SU-DHL-6 (cell line): Measurements from ENCODE around the gene NUDT3.

Experiments
- H2AFZ ChIP-seq: fragments of 200-600 bp; sonication (generic); 2 replicates; pipeline ENCODE4 v1.6.1; 2014; ENCODE audit warnings: low read depth, mild to moderate bottlenecking, moderate library complexity, mixed read lengths, antibody characterized with exemption, low read length; ENCODE audit not compliant: severe bottlenecking
- H3F3A ChIP-seq: fragments of 200-600 bp; shearing (Covaris generic); 2 replicates; pipeline ENCODE4 v1.6.0; 2016; ENCODE audit warnings: antibody characterized with exemption, mild to moderate bottlenecking; ENCODE audit not compliant: insufficient read depth
- H3K27ac ChIP-seq: fragments of 200-600 bp; sonication (generic); 2 replicates; pipeline ENCODE4 v1.5.1; 2016; ENCODE audit warnings: low read depth, mild to moderate bottlenecking, low read length, moderate library complexity, mixed read lengths
- H3K27me3 ChIP-seq: fragments of 200-600 bp; sonication (generic), shearing (Covaris generic); 2 replicates; pipeline ENCODE4 v1.6.0; 2014; ENCODE audit warnings: mild to moderate bottlenecking, low read length
- H3K36me3 ChIP-seq: fragments of 200-600 bp; sonication (generic); 2 replicates; pipeline ENCODE4 v1.6.1; 2014; ENCODE audit warnings: mild to moderate bottlenecking, low read length, mixed read lengths
- H3K4me2 ChIP-seq: fragments of 300-600, 200-600 bp; shearing (Covaris generic), sonication (generic); 2 replicates; pipeline ENCODE4 v1.6.0; 2014; ENCODE audit warnings: low read length, low read depth, mild to moderate bottlenecking; ENCODE audit not compliant: poor library complexity, severe bottlenecking
- H3K4me3 ChIP-seq: fragments of 200-600 bp; sonication (generic); 2 replicates; pipeline ENCODE4 v1.5.1; 2014; ENCODE audit warnings: antibody characterized with exemption, low read length, mild to moderate bottlenecking, mixed read lengths; ENCODE audit not compliant: insufficient read depth, poor library complexity, severe bottlenecking
- H3K79me2 ChIP-seq: fragments of 200-600 bp; sonication (generic); 2 replicates; pipeline ENCODE4 v1.6.1; 2014; ENCODE audit warnings: mild to moderate bottlenecking, low read length, moderate library complexity; ENCODE audit not compliant: insufficient read depth
- H3K9ac ChIP-seq: fragments of 200-600 bp; sonication (generic); 2 replicates; pipeline ENCODE4 v1.7.0; 2014; ENCODE audit warnings: mild to moderate bottlenecking, low read length
- H3K9me2 ChIP-seq: fragments of 200-600 bp; sonication (generic); replicated peaks from 2 replicates; pipeline ENCODE4 v1.6.1; 2014; ENCODE audit warnings: low read length; ENCODE audit not compliant: insufficient read depth
- H3K9me3 ChIP-seq: fragments of 200-600 bp; sonication (generic); 2 replicates; pipeline ENCODE4 v1.6.1; 2014; ENCODE audit warnings: low read length, mixed read lengths; ENCODE audit not compliant: insufficient read depth
- H4K20me1 ChIP-seq: fragments of 200-600 bp; sonication (generic); 2 replicates; pipeline ENCODE4 v1.6.1; 2014; ENCODE audit warnings: low read depth, mild to moderate bottlenecking, antibody characterized with exemption, low read length, moderate library complexity, mixed read lengths
- CTCF ChIP-seq: fragments of 200-600 bp; sonication (generic); IDR thresholded peaks from one replicate; pipeline ENCODE4 v1.5.1; 2017; ENCODE audit warnings: antibody characterized with exemption, mild to moderate bottlenecking, low read length, moderate library complexity; ENCODE audit not compliant: insufficient read depth, poor library complexity, severe bottlenecking
- EZH2phosphoT487 ChIP-seq: fragments of 200-600 bp; sonication (generic), shearing (Covaris generic); conservative IDR thresholded peaks from 2 replicates; pipeline ENCODE4 v1.6.1; 2018; ENCODE audit warnings: mild to moderate bottlenecking, antibody characterized with exemption, low read length, moderate library complexity, mixed read lengths

NUDT3 gene

GRCh38 chr6:34243901-34244884 lies 148.3 kb downstream of the NUDT3 start:
- Histone ChIP-seq H3K4me2 (no peak overlapping the region), H3F3A (peaks cover 83% of the 10 kb centered on the region)

GRCh38 chr6:34243131-34243771 lies 149.2 kb downstream of the NUDT3 start:
- H3K9me2 ChIP-seq: no peaks in the 10 kb centered on the region
- H2AFZ ChIP-seq: no peak overlapping the region
- H4K20me1 ChIP-seq: peaks cover 25% of the 10 kb centered on the region
- no peak overlapping the region for H3K4me2 ChIP-seq
- H3K27me3 ChIP-seq: no peaks in the 10 kb centered on the region
- TF ChIP-seq CTCF: no peak
- no peak for TF ChIP-seq EZH2phosphoT487
- H3K9ac ChIP-seq: no peak overlapping the region
- H3K79me2 ChIP-seq: peaks cover 46% of the 10 kb centered on the region
- H3K4me3 ChIP-seq: no peak overlapping the region
- no peaks in the 10 kb centered on the region for H3K9me3 ChIP-seq
- H3K27ac ChIP-seq: peak overlapping the region; percentile 4; the same call in 1 of the 2 replicates
- H3F3A ChIP-seq: peaks cover 90% of the 10 kb centered on the region
- peaks cover 28% of the 10 kb centered on the region for H3K36me3 ChIP-seq

More at GRCh38 chr6:34243901-34244884, 148.3 kb downstream of the NUDT3 start:
- no peak overlapping the region for H3K4me3 ChIP-seq
- peaks cover 22% of the 10 kb centered on the region for H4K20me1 ChIP-seq
- H3K36me3 ChIP-seq: peaks cover 24% of the 10 kb centered on the region
- no peak overlapping the region for H2AFZ ChIP-seq
- H3K9ac ChIP-seq: no peak overlapping the region
- H3K27ac ChIP-seq: peak overlapping the region; percentile 16
- no peaks in the 10 kb centered on the region for H3K27me3 ChIP-seq
- TF ChIP-seq CTCF (peak; percentile 38), EZH2phosphoT487 (no peak)
- H3K79me2 ChIP-seq: peaks cover 36% of the 10 kb centered on the region
- H3K9me3 ChIP-seq: no peaks in the 10 kb centered on the region
- no peaks in the 10 kb centered on the region for H3K9me2 ChIP-seq

GRCh38 chr6:34242252-34243130 lies 150.0 kb downstream of the NUDT3 start:
- Histone ChIP-seq H3F3A (peaks cover 84% of the 10 kb centered on the region), H3K36me3 (peaks cover 28% of the 10 kb centered on the region), H4K20me1 (peaks cover 25% of the 10 kb centered on the region), H2AFZ (no peak overlapping the region), H3K9me3 (no peaks in the 10 kb centered on the region), H3K4me3 (no peak overlapping the region), H3K79me2 (peaks cover 53% of the 10 kb centered on the region), H3K9ac (no peak overlapping the region), H3K27ac (no peak overlapping the region), H3K4me2 (no peak overlapping the region), H3K27me3 (no peaks in the 10 kb centered on the region), H3K9me2 (no peaks in the 10 kb centered on the region)
- TF ChIP-seq EZH2phosphoT487 (no peak), CTCF (no peak)
